Lung (tissue), 12 donors: ENCODE data around the gene AIM2. TPM values are rescaled to one million over a fixed set of nuclear protein-coding genes. Genes with fewer than 3 reads are reported as not detected.

Experiments
- ATAC-seq: fragments of 200-7000 bp; cut with Tn5 transposase; one replicate; pipeline ENCODE4 v1.9.1; 2020; ENCODE audit warnings: moderate number of reproducible peaks; ENCODE audit not compliant: insufficient read depth, low FRiP score
- DNase-seq, 3 donors: peaks; one replicate each; pipeline ENCODE4 v3.0.0-alpha.2; 2013 to 2017
- H3K27ac ChIP-seq, 2 donors: one replicate each; pipeline ENCODE4 v1.5.1; 2013; ENCODE audit warnings: mild to moderate bottlenecking in 2 of 2, moderate library complexity in 2 of 2, control low read depth in 1 of 2, inconsistent platforms in 1 of 2, low read depth in 1 of 2, low read length in 1 of 2
- H3K27me3 ChIP-seq, 3 donors: one replicate each; pipeline ENCODE4 v1.5.1; 2013; ENCODE audit warnings: low read length in 2 of 3; ENCODE audit not compliant: control insufficient read depth in 3 of 3, insufficient read depth in 3 of 3
- H3K36me3 ChIP-seq, 4 donors: one replicate each; pipeline ENCODE4 v1.5.1; 2013; ENCODE audit warnings: low read length in 4 of 4, mild to moderate bottlenecking in 1 of 4, moderate library complexity in 1 of 4; ENCODE audit not compliant: control insufficient read depth in 4 of 4, insufficient read depth in 4 of 4
- H3K4me1 ChIP-seq, 5 donors: one replicate each; pipeline ENCODE4 v1.5.1; 2013; ENCODE audit warnings: low read length in 5 of 5, mild to moderate bottlenecking in 2 of 5, moderate library complexity in 1 of 5; ENCODE audit not compliant: control insufficient read depth in 5 of 5, insufficient read depth in 5 of 5
- H3K4me3 ChIP-seq: one replicate; pipeline ENCODE4 v1.5.1; 2013; ENCODE audit warnings: mild to moderate bottlenecking, control low read depth, moderate library complexity
- H3K9ac ChIP-seq, 2 donors: one replicate each; pipeline ENCODE4 v1.5.1; 2013; ENCODE audit warnings: low read length in 2 of 2, control low read depth in 1 of 2; ENCODE audit not compliant: insufficient read depth in 1 of 2
- H3K9me3 ChIP-seq, 4 donors: one replicate each; pipeline ENCODE4 v1.5.1; 2013; ENCODE audit warnings: low read length in 3 of 4, mild to moderate bottlenecking in 1 of 4, moderate library complexity in 1 of 4; ENCODE audit not compliant: control insufficient read depth in 4 of 4, insufficient read depth in 3 of 4
- CTCF ChIP-seq: IDR thresholded peaks from 2 replicates; pipeline ENCODE4 v1.5.1; 2012; ENCODE audit warnings: mild to moderate bottlenecking; ENCODE audit errors: control extremely low read depth, extremely low read depth
- WGBS, 2 donors: extraction: QIAGEN DNeasy Blood & Tissue Kit; methylation state at CpG; one replicate each; pipeline ENCODE4 v1.1.7; 2013; 5-methylcytosine and 5-hydroxymethylcytosine counted together
- polyA plus RNA-seq, 2 donors: library from polyadenylated mRNA; stranded (reverse); fragments of 200-250 nt; gene quantifications; one replicate each; pipeline ENCODE4 v1.2.1, GENCODE V29; 2013
- total RNA-seq, 2 donors: library from RNA; depleted of rRNA in 1 of 2; stranded (reverse); fragments of >200 nt in 1 of 2; gene quantifications; one replicate each; pipeline ENCODE4 v1.2.1, GENCODE V29; 2014 to 2021
- donor health status: control.
- donor health status: control.
- donor health status: Bipolar disorder and iron deficiency.
- donor health status: healthy.
- donor health status: DM: yes; HTN: yes; CAD: no.

Gene AIM2
- total and polyA plus RNA-seq, 4 donors: 0.47 to 2.9 (median 1.4) TPM

GRCh38 chr1:159088546-159089183 lies 12.1 kb upstream of the AIM2 start:
- Histone ChIP-seq H3K27ac (no peak overlapping the region), H3K4me1 (no peaks in the 10 kb centered on the region), H3K9me3 (no peaks in the 10 kb centered on the region), H3K4me3 (no peak overlapping the region), H3K36me3 (no peaks in the 10 kb centered on the region), H3K27me3 (no peaks in the 10 kb centered on the region), H3K9ac (no peak overlapping the region)
- ATAC-seq (no peak), DNase-seq (no peak)
- WGBS, 2 donors: 69 to 74% methylated on average over 6 of the region's 6 CpGs
- no peak for TF ChIP-seq CTCF

GRCh38 chr1:159088050-159088449 lies 11.5 kb upstream of the AIM2 start:
- H3K27ac ChIP-seq: no peak overlapping the region
- no peaks in the 10 kb centered on the region for H3K27me3 ChIP-seq
- ATAC-seq (no peak), DNase-seq (no peak)
- TF ChIP-seq CTCF: no peak
- H3K9me3 ChIP-seq: no peaks in the 10 kb centered on the region
- no peak overlapping the region for H3K4me3 ChIP-seq
- WGBS, 2 donors: 22 to 37% methylated on average over 2 of the region's 2 CpGs
- H3K36me3 ChIP-seq: no peaks in the 10 kb centered on the region
- no peak overlapping the region for H3K9ac ChIP-seq
- no peaks in the 10 kb centered on the region for H3K4me1 ChIP-seq

GRCh38 chr1:159084867-159085266 lies 8.3 kb upstream of the AIM2 start:
- no peaks in the 10 kb centered on the region for H3K36me3 ChIP-seq
- H3K9ac ChIP-seq: no peak overlapping the region
- 30 to 77% methylated on average over 3 of the region's 3 CpGs for WGBS, 2 donors
- ATAC-seq (peak; percentile 27), DNase-seq (no peak)
- no peak for TF ChIP-seq CTCF
- H3K9me3 ChIP-seq: no peaks in the 10 kb centered on the region
- H3K27ac ChIP-seq: no peak overlapping the region
- no peaks in the 10 kb centered on the region for H3K4me1 ChIP-seq
- no peak overlapping the region for H3K4me3 ChIP-seq
- no peaks in the 10 kb centered on the region for H3K27me3 ChIP-seq

- WGBS, 2 donors: 58 to 73% methylated on average over 3 of the region's 3 CpGs
- H3K4me1 ChIP-seq: no peaks in the 10 kb centered on the region
- no peaks in the 10 kb centered on the region for H3K36me3 ChIP-seq
- H3K9ac ChIP-seq: no peak overlapping the region
- no peaks in the 10 kb centered on the region for H3K9me3 ChIP-seq
- DNase-seq (no peak), ATAC-seq (no peak)
- no peak overlapping the region for H3K4me3 ChIP-seq
- TF ChIP-seq CTCF: no peak
- no peak overlapping the region for H3K27ac ChIP-seq
- H3K27me3 ChIP-seq: no peaks in the 10 kb centered on the region
These were observed 7.6 kb upstream of the AIM2 start for GRCh38 chr1:159084152-159084551.
